Measurements from ENCODE around the gene KAT2B. TPM values are rescaled to one million over a fixed set of nuclear protein-coding genes. Genes with fewer than 3 reads are reported as not detected.

KAT2B gene
- total and polyA plus RNA-seq, 2 of the 8 experiments (the other 6 are each of a cell fraction or from before 2014, with no cell fraction given): 0.24 to 0.91 TPM

- Histone ChIP-seq H3K9me3 (ENCODE audit: insufficient read depth in 2 of 2, low read depth in 1 of 2, low read length in 1 of 2) (no peaks in the 10 kb centered on the region), H3K4ac (replicated peaks; ENCODE audit: insufficient read length, low read depth, low read length) (no peak overlapping the region), H3K27me3 (replicated peaks in 1 of 4; ENCODE audit: control insufficient read depth in 3 of 4, extremely low read depth in 1 of 4, insufficient read depth in 3 of 4, low read length in 3 of 4) (no peaks in the 10 kb centered on the region), H4K91ac (replicated peaks; ENCODE audit: insufficient read length, low read length) (no peak overlapping the region), H2BK15ac (ENCODE audit: low read length) (no peak overlapping the region), H3K14ac (ENCODE audit: insufficient read length) (no peak overlapping the region), H3K23ac (ENCODE audit: insufficient read length) (no peak overlapping the region), H3K36me3 (ENCODE audit: control insufficient read depth in 2 of 4, insufficient read depth in 4 of 4, low read length in 3 of 4) (no peaks in the 10 kb centered on the region), H4K20me1 (replicated peaks in 1 of 2; ENCODE audit: control insufficient read depth in 1 of 2, insufficient read depth in 2 of 2, low read length in 2 of 2) (no peaks in the 10 kb centered on the region), H2BK12ac (ENCODE audit: low read depth, low read length) (no peak overlapping the region), H2BK20ac (ENCODE audit: low read length) (no peak overlapping the region), H2BK120ac (replicated peaks; ENCODE audit: low read depth, low read length) (no peak overlapping the region), H4K8ac (ENCODE audit: extremely low read depth, insufficient read depth, low read length) (no peak overlapping the region), H4K5ac (ENCODE audit: insufficient read length, low read depth, low read length) (no peak overlapping the region), H3K23me2 (ENCODE audit: low read depth, low read length) (no peaks in the 10 kb centered on the region), H3K18ac (ENCODE audit: extremely low read depth, low read length) (no peak overlapping the region), H2AFZ (ENCODE audit: low read length) (no peak overlapping the region), H3K79me2 (ENCODE audit: control insufficient read depth in 1 of 2, insufficient read depth in 2 of 2, low read length in 2 of 2) (no peaks in the 10 kb centered on the region), H3K4me1 (replicated peaks in 1 of 4; ENCODE audit: control insufficient read depth in 3 of 4, insufficient read depth in 4 of 4, low read length in 3 of 4) (peaks cover 0 to 6% (median 4%) of the 10 kb centered on the region in 4 experiments; a peak in 3 of 7 replicates), H3K56ac (replicated peaks; ENCODE audit: insufficient read length, low read depth, low read length) (no peak overlapping the region), H2BK5ac (ENCODE audit: low read depth, low read length) (no peak overlapping the region), H3K4me2 (ENCODE audit: insufficient read depth in 1 of 2, low read depth in 2 of 2, low read length in 2 of 2) (no peak overlapping the region), H3K27ac (ENCODE audit: low read depth, low read length) (no peak overlapping the region), H3K4me3 (ENCODE audit: extremely low read depth in 1 of 4, insufficient read depth in 2 of 4, low read depth in 3 of 4, low read length in 4 of 4) (no peak overlapping the region), H2AK5ac (ENCODE audit: low read depth, low read length) (no peak overlapping the region), H3K9ac (replicated peaks in 1 of 4; ENCODE audit: extremely low read depth in 1 of 4, low read depth in 3 of 4, low read length in 3 of 4) (no peak overlapping the region), H3K79me1 (ENCODE audit: low read depth, low read length) (no peaks in the 10 kb centered on the region)
- WGBS, 2 experiments (ENCODE audit: extremely low coverage in 1 of 2, insufficient coverage in 1 of 2, insufficient read length in 1 of 2, insufficient replicate concordance in 2 of 2, low coverage in 1 of 2, low lambda C conversion rate in 2 of 2, missing lambda C conversion rate in 1 of 2): 82% methylated on average over 5 of the region's 5 CpGs; no CpG with 5 or more reads in 1 of the 2 experiments
- POLR2A ChIA-PET (ENCODE audit: partially characterized antibody): no interaction called here
- CTCF ChIA-PET (ENCODE audit: partially characterized antibody): interaction anchor here (0.9 kb wide), 1 partner anchor 190 kb away, joined by 3 read pairs; no protein-coding TSS in a partner anchor
- FAIRE-seq (no peak), DNase-seq (ENCODE audit: low read depth in 1 of 2, low spot score in 2 of 2) (no peak)
- TF ChIP-seq CBX5 (IDR thresholded peaks at IDR 0.05; ENCODE audit: low read depth, low read length) (no peak), NANOG (IDR thresholded peaks at IDR 0.05; ENCODE audit: insufficient read depth, low read depth, low read length, poor library complexity, severe bottlenecking) (no peak), EP300 (IDR thresholded peaks at IDR 0.05; ENCODE audit: borderline replicate concordance in 1 of 2, low read depth in 2 of 2, low read length in 2 of 2) (no peak), BACH1 (IDR thresholded peaks at IDR 0.05; ENCODE audit: low read length) (no peak), GTF2F1 (IDR thresholded peaks at IDR 0.05; ENCODE audit: borderline replicate concordance, low read depth, low read length) (no peak), SRF (IDR thresholded peaks at IDR 0.05; ENCODE audit: low read depth, low read length) (no peak), RXRA (IDR thresholded peaks at IDR 0.05; ENCODE audit: insufficient read depth, low read depth, low read length) (no peak), JUN (IDR thresholded peaks at IDR 0.05; ENCODE audit: low read depth, low read length) (no peak), USF2 (IDR thresholded peaks at IDR 0.05; ENCODE audit: low read length) (no peak), TBP (IDR thresholded peaks at IDR 0.05; ENCODE audit: low read depth, low read length) (no peak)
These were observed 35.0 kb downstream of the KAT2B start for GRCh38 chr3:20075197-20075596.
